Astrocyte of the cerebellum (primary cell): ENCODE data around the gene SLC47A2.

ENCODE experiments used
- DNase-seq: peaks from one replicate; pipeline ENCODE4 v3.0.0-alpha.2; 2011; ENCODE audit warnings: low read depth
- H3K4me3 ChIP-seq: 2 replicates; pipeline ENCODE4 v1.5.1; 2011; ENCODE audit warnings: mild to moderate bottlenecking, low read depth, low read length, moderate library complexity
- in situ Hi-C: cut with HindIII; loops from 2 replicates; pipeline ENCODE4 v1.10.0; 2017; ENCODE audit warnings: low sequenced_read_pairs
- TF ChIP-seq, protein P1 (sequence below): IDR thresholded peaks from 2 replicates; pipeline ENCODE4 v1.5.1; 2012; ENCODE audit warnings: low read length, low read depth, moderate library complexity, mild to moderate bottlenecking; ENCODE audit errors: missing control alignments

Gene SLC47A2

GRCh38 chr17:19723964-19724363 is 7.6 kb upstream of the SLC47A2 start:
- no peak overlapping the region for H3K4me3 ChIP-seq
- no peak for DNase-seq
- TF ChIP-seq, protein P1, sequence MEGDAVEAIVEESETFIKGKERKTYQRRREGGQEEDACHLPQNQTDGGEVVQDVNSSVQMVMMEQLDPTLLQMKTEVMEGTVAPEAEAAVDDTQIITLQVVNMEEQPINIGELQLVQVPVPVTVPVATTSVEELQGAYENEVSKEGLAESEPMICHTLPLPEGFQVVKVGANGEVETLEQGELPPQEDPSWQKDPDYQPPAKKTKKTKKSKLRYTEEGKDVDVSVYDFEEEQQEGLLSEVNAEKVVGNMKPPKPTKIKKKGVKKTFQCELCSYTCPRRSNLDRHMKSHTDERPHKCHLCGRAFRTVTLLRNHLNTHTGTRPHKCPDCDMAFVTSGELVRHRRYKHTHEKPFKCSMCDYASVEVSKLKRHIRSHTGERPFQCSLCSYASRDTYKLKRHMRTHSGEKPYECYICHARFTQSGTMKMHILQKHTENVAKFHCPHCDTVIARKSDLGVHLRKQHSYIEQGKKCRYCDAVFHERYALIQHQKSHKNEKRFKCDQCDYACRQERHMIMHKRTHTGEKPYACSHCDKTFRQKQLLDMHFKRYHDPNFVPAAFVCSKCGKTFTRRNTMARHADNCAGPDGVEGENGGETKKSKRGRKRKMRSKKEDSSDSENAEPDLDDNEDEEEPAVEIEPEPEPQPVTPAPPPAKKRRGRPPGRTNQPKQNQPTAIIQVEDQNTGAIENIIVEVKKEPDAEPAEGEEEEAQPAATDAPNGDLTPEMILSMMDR, result no peak
- in situ Hi-C loops, result no loop called here

DNA sequence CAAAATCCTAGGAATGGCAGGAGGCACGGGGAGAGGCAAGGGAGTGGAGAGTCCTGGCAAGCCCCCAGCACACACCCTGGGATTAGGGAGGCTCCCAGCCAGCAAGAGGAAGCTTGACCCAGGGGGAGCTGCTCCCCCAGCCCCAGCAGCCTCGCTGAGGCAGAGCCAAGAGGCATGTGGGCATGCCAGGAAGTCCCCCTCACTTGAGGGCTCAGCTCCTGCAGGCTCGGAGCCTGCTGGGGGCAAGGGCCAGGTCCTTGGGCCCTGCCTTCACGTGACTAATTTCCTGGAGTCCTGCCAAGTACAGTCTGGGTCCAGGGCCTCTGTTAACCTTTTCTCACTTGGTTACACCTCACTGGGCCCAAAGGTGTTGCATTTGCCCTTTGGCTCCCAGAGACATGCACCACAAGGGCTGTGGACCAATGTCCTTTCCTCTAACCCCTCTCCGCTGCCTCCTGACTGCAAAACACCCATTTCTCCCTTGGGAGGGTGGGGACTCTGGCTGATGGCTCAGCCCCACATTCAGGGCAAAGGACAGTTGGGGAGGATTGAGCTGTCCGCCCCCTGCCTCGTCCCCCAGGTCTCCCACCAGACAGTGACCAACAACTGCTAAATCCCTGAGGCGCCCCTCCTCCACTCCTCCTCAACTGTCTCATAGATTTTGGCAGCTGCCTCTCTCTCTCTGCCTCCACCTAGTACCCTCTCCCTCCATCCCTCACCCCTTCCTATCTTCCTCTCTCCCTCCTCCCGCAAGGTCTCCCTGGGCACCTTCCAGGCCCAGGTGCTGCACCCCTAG is 4.4 kb upstream of the SLC47A2 start:
- in situ Hi-C loops, result no loop called here
- no peak overlapping the region for H3K4me3 ChIP-seq
- TF ChIP-seq, protein P1, result no peak
- no peak for DNase-seq

DNA sequence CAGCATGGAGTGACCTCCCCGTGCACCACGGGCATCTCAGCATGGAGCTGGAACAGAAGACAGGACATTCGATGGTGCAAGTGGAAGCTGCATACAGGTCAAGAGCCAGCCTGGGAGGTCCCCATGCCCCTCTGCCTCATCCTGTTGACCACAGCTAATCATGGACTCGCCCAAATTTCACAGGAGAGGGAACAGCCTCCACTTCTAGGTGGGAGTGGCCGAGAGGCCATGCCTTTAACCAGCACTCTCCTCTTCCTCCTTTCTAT is 3.8 kb upstream of the SLC47A2 start:
- no peak for DNase-seq
- in situ Hi-C loops, result no loop called here
- TF ChIP-seq, protein P1, result no peak
- no peak overlapping the region for H3K4me3 ChIP-seq

DNA sequence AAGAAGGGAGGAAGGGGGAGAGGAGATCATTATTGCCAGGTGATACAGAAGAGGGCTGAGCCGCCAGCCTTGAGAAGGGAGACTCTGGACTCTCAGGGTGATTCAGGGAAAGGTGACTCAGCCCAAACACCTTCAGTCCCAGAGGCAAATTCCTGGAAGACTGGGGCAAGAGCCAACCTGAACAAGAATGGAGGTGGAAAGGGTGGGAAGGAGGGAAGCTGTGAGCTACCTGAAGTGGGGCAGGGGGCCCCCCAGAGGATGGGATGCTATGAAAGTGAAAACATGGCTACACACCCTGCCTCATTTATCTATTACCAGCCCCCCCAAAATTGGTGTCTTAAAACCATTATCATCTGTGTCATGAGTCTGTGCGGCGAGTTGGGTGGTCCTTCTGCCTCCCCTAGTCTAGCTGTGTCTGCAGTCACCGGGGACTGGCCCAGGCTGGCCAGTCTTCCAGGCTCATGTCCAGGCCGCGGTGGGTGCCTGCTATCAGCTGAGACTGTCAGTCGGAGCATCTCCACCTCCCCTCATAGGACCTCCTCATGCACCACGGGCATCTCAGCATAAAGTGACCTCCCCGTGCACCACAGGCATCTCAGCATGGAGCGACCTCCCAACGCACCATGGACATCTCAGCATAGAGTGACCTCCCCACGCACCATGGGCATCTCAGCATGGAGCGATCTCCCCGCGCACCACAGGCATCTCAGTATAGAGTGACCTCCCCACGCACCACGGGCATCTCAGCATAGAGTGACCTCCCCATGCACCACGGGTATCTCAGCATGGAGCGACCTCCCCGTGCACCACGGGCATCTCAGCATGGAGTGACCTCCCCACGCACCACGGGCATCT is 3.2 kb upstream of the SLC47A2 start:
- no peak overlapping the region for H3K4me3 ChIP-seq
- no peak for DNase-seq
- TF ChIP-seq, protein P1, result no peak
- in situ Hi-C loops, result no loop called here

DNA sequence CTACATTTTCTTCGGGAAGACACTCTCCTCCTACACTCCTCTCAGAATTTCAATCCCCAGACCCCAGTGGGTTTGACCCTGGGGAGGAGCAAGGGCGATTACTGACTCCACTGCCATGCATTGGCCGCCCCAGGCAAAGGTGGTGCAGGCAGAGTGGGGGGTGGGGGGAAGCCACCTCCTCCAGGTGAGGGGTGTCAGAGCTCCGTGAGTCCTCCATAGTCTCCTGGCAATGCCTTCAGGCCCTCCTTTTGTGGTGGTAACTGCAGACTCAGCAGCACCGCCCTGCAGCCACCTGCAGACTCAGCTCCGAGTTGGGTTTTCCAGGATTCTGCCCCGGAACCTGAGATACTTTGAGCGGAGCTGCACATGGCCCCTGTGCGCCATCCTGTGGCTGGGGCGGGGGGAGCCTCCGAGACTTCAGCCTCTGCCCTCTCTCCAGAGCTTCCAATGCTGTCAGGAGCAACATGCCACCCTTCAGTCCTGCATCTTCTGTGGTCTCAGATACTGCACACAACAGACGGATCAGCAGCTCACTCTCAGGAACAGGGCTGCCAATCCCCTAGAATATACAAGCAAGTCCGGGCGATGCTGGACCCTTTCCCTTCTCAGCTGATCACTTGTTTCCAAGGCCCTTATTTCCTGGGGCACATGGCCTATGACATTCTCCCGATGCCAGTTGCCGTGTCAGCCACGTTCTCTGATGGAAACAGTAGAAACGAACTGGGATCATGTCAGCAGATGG is 2.4 kb upstream of the SLC47A2 start:
- TF ChIP-seq, protein P1, result no peak
- DNase-seq, result no peak
- no peak overlapping the region for H3K4me3 ChIP-seq
- in situ Hi-C loops, result no loop called here

DNA sequence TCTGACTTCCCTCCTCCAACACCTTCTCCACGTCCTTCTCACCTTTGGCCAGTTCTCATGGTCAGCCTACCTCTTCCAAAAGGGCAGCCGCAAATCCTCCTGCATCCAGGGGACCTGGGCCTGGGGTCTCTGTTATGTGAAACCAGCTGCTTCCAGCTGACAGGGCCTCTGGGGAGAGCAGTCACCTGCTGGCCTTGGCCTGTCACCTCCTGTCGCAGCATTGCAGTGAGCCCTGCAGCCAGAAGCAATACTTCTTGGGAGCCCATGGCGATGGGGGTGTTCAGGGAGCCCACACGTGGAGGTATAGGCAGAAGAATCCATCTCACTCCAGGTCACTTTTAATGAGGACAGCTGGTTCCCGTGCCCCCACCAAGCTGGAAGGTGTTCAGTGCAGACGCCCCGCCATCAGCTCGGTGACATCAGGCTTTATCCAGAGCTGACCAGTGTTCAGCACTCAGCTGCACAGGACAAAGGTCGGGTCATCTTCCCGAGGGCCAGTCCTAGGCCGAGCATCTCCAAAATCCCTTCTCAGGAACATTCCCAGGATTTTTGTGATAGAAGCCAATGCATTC is 1.7 kb upstream of the SLC47A2 start:
- TF ChIP-seq, protein P1, result no peak
- in situ Hi-C loops, result no loop called here
- H3K4me3 ChIP-seq, result no peak overlapping the region
- DNase-seq, result no peak
